ENCODE results near the gene BNIP3. TPM values are rescaled to one million over a fixed set of nuclear protein-coding genes. Genes with fewer than 3 reads are reported as not detected.
"Not testable (repeated sequence)": the region's sequence is repeated elsewhere in the genome, so short reads cannot be mapped to it uniquely, and the experiment has no call there.

The BNIP3 gene
- total RNA-seq, 1 donor from 2014 or later = 56.4 TPM

- no peak for DNase-seq
- Mint-ChIP-seq H3K27me3 (ENCODE audit: unreplicated experiment) (peaks cover 10% of the 10 kb centered on the region), H3K4me1 (ENCODE audit: low read depth, unreplicated experiment) (peaks cover 12% of the 10 kb centered on the region), H3K36me3 (ENCODE audit: unreplicated experiment) (peaks cover 6% of the 10 kb centered on the region), H3K9me3 (ENCODE audit: unreplicated experiment) (peaks cover 13% of the 10 kb centered on the region), H3K27ac (ENCODE audit: unreplicated experiment) (peak overlapping the region; percentile 22), H3K4me3 (ENCODE audit: unreplicated experiment) (no peak overlapping the region)
- no peak for TF ChIP-seq CTCF (IDR thresholded peaks at IDR 0.05; ENCODE audit: partially characterized antibody, unreplicated experiment)
These were observed 21.1 kb downstream of the BNIP3 start for GRCh38 chr10:131960631-131961046.

GRCh38 chr10:131959841-131960240 lies 21.9 kb downstream of the BNIP3 start:
- Mint-ChIP-seq H3K36me3 (ENCODE audit: unreplicated experiment) (peaks cover 6% of the 10 kb centered on the region), H3K27me3 (ENCODE audit: unreplicated experiment) (peaks cover 10% of the 10 kb centered on the region), H3K27ac (ENCODE audit: unreplicated experiment) (no peak overlapping the region), H3K4me3 (ENCODE audit: unreplicated experiment) (no peak overlapping the region), H3K4me1 (ENCODE audit: low read depth, unreplicated experiment) (peaks cover 12% of the 10 kb centered on the region), H3K9me3 (ENCODE audit: unreplicated experiment) (peaks cover 13% of the 10 kb centered on the region)
- TF ChIP-seq CTCF (IDR thresholded peaks at IDR 0.05; ENCODE audit: partially characterized antibody, unreplicated experiment) = no peak
- no peak for DNase-seq

GRCh38 chr10:131955591-131956340 lies 26.0 kb downstream of the BNIP3 start:
- Mint-ChIP-seq H3K36me3 (ENCODE audit: unreplicated experiment) (peaks cover 6% of the 10 kb centered on the region), H3K4me1 (ENCODE audit: low read depth, unreplicated experiment) (peaks cover under 1% of the 10 kb centered on the region), H3K27ac (ENCODE audit: unreplicated experiment) (no peak overlapping the region)

GRCh38 chr10:131954356-131954965 lies 27.3 kb downstream of the BNIP3 start:
- Mint-ChIP-seq H3K27me3 (ENCODE audit: unreplicated experiment) (peaks cover 8% of the 10 kb centered on the region), H3K9me3 (ENCODE audit: unreplicated experiment) (peaks cover 4% of the 10 kb centered on the region), H3K27ac (ENCODE audit: unreplicated experiment) (no peak overlapping the region), H3K4me3 (ENCODE audit: unreplicated experiment) (no peak overlapping the region), H3K4me1 (ENCODE audit: low read depth, unreplicated experiment) (no peaks in the 10 kb centered on the region), H3K36me3 (ENCODE audit: unreplicated experiment) (peaks cover 6% of the 10 kb centered on the region)
- TF ChIP-seq CTCF (IDR thresholded peaks at IDR 0.05; ENCODE audit: partially characterized antibody, unreplicated experiment) = no peak
- no peak for DNase-seq

More at GRCh38 chr10:131955591-131956340, 26.0 kb downstream of the BNIP3 start:
- no peak for DNase-seq
- Mint-ChIP-seq H3K9me3 (ENCODE audit: unreplicated experiment) (peaks cover 6% of the 10 kb centered on the region), H3K27me3 (ENCODE audit: unreplicated experiment) (peaks cover 8% of the 10 kb centered on the region), H3K4me3 (ENCODE audit: unreplicated experiment) (no peak overlapping the region)
- TF ChIP-seq CTCF (IDR thresholded peaks at IDR 0.05; ENCODE audit: partially characterized antibody, unreplicated experiment) = no peak

- not testable (repeated sequence) for H3K27ac Mint-ChIP-seq (ENCODE audit: unreplicated experiment); DNase-seq; H3K4me1 Mint-ChIP-seq (ENCODE audit: low read depth, unreplicated experiment); H3K4me3 Mint-ChIP-seq (ENCODE audit: unreplicated experiment); H3K36me3 Mint-ChIP-seq (ENCODE audit: unreplicated experiment); H3K27me3 Mint-ChIP-seq (ENCODE audit: unreplicated experiment); H3K9me3 Mint-ChIP-seq (ENCODE audit: unreplicated experiment)
These were observed 31.8 kb downstream of the BNIP3 start for GRCh38 chr10:131949908-131950307.
